IMR-90 (cell line): ENCODE data around the gene SNX5. TPM values are rescaled to one million over a fixed set of nuclear protein-coding genes. Genes with fewer than 3 reads are reported as not detected.

ENCODE experiments used
- ATAC-seq: fragments of 200-7000 bp; cut with Tn5 transposase; 2 replicates; pipeline ENCODE4 v1.9.1; 2020; ENCODE audit warnings: low read depth, mild to moderate bottlenecking, moderate library complexity
- BruUV-seq: library from RNA; stranded (reverse); fragments of 400-500 nt; replicated peaks from 2 replicates; lab custom pipeline; 2021; lab: Mats Ljungman, UMichigan
- CTCF ChIA-PET: fragments of 300-600 bp; formaldehyde crosslinking; extraction: SDS; loops from one replicate; lab custom pipeline; 2021; ENCODE audit warnings: antibody characterized with exemption; lab: Yijun Ruan, JAX
- POLR2A ChIA-PET: fragments of 300-600 bp; sonication (Branson Sonifier 250); formaldehyde crosslinking; loops from one replicate; lab custom pipeline; 2022; ENCODE audit warnings: antibody characterized with exemption; ENCODE audit not compliant: unreplicated experiment; lab: Charles Lee
- DNase-seq: peaks from one replicate; pipeline ENCODE4 v3.0.0; 2013
- H2AFZ ChIP-seq: replicated peaks from 2 replicates; pipeline ENCODE3; 2013; ENCODE audit warnings: low read length, mild to moderate bottlenecking; ENCODE audit not compliant: poor library complexity
- H2AK5ac ChIP-seq: 2 replicates; pipeline ENCODE4 v1.6.1; 2013; ENCODE audit warnings: low read depth, low read length, inconsistent platforms
- H2AK9ac ChIP-seq: replicated peaks from 2 replicates; pipeline ENCODE3; 2013; ENCODE audit warnings: mild to moderate bottlenecking, low read depth, low read length, moderate library complexity; ENCODE audit not compliant: poor library complexity
- H2BK120ac ChIP-seq: 2 replicates; pipeline ENCODE4 v1.6.1; 2013; ENCODE audit warnings: low read depth, low read length, inconsistent platforms
- H2BK15ac ChIP-seq: 3 replicates; pipeline ENCODE4 v1.6.1; 2013; ENCODE audit warnings: low read depth, low read length, inconsistent platforms
- H2BK20ac ChIP-seq: 2 replicates; pipeline ENCODE4 v1.6.1; 2013; ENCODE audit warnings: low read depth, mild to moderate bottlenecking, inconsistent platforms, low read length, moderate library complexity
- H2BK5ac ChIP-seq: 2 replicates; pipeline ENCODE4 v1.6.1; 2013; ENCODE audit warnings: mild to moderate bottlenecking, low read depth, low read length, inconsistent platforms; ENCODE audit not compliant: poor library complexity, severe bottlenecking
- H3K14ac ChIP-seq: replicated peaks from 2 replicates; pipeline ENCODE4 v1.6.1; 2013; ENCODE audit warnings: low read depth, low read length, inconsistent platforms
- H3K18ac ChIP-seq: 2 replicates; pipeline ENCODE4 v1.6.1; 2013; ENCODE audit warnings: low read depth, low read length, control low read depth
- H3K23ac ChIP-seq: 2 replicates; pipeline ENCODE4 v1.6.1; 2013; ENCODE audit warnings: low read depth, low read length, inconsistent platforms
- H3K27ac ChIP-seq: 2 replicates; pipeline ENCODE4 v1.5.1; 2013; ENCODE audit warnings: mild to moderate bottlenecking, control low read depth, low read length; ENCODE audit not compliant: insufficient read depth
- H3K27me3 ChIP-seq: 2 replicates; pipeline ENCODE4 v1.6.1; 2013; ENCODE audit warnings: low read length; ENCODE audit not compliant: control insufficient read depth, insufficient read depth
- H3K36me3 ChIP-seq: 2 replicates; pipeline ENCODE4 v1.6.1; 2013; ENCODE audit warnings: low read length, mixed read lengths; ENCODE audit not compliant: control insufficient read depth, insufficient read depth
- H3K4ac ChIP-seq: 2 replicates; pipeline ENCODE4 v1.6.1; 2013; ENCODE audit warnings: low read depth, low read length, inconsistent platforms
- H3K4me1 ChIP-seq: 2 replicates; pipeline ENCODE4 v1.6.1; 2013; ENCODE audit warnings: low read length, mixed read lengths; ENCODE audit not compliant: control insufficient read depth, insufficient read depth
- H3K4me2 ChIP-seq: 2 replicates; pipeline ENCODE4 v1.6.1; 2013; ENCODE audit warnings: low read depth, mild to moderate bottlenecking, control low read depth, low read length, moderate library complexity
- H3K4me3 ChIP-seq: 2 replicates; pipeline ENCODE4 v1.5.1; 2013; ENCODE audit warnings: low read depth, mild to moderate bottlenecking, control low read depth, low read length, moderate library complexity; ENCODE audit not compliant: insufficient read depth
- H3K56ac ChIP-seq: 2 replicates; pipeline ENCODE4 v1.6.1; 2013; ENCODE audit warnings: low read length, inconsistent platforms; ENCODE audit not compliant: insufficient read depth; ENCODE audit errors: extremely low read depth
- H3K79me1 ChIP-seq, 2 experiments: 2 replicates each; pipeline ENCODE4 v1.6.1; 2013; ENCODE audit warnings: low read length in 2 of 2, inconsistent platforms in 1 of 2, low read depth in 1 of 2
- H3K9ac ChIP-seq: 2 replicates; pipeline ENCODE4 v1.6.1; 2013; ENCODE audit warnings: low read depth, low read length, control low read depth
- H3K9me1 ChIP-seq: 2 replicates; pipeline ENCODE4 v1.6.1; 2013; ENCODE audit warnings: low read length, inconsistent platforms; ENCODE audit not compliant: insufficient read depth
- H3K9me3 ChIP-seq: 2 replicates; pipeline ENCODE4 v1.6.1; 2013; ENCODE audit warnings: low read length; ENCODE audit not compliant: control insufficient read depth, insufficient read depth
- H4K20me1 ChIP-seq: 2 replicates; pipeline ENCODE4 v1.6.1; 2013; ENCODE audit warnings: low read length, inconsistent platforms; ENCODE audit not compliant: insufficient read depth
- H4K5ac ChIP-seq: 2 replicates; pipeline ENCODE4 v1.6.1; 2013; ENCODE audit warnings: mild to moderate bottlenecking, low read depth, low read length, control low read depth
- H4K8ac ChIP-seq, 2 experiments: 2 replicates each; pipeline ENCODE4 v1.6.1; 2013; ENCODE audit warnings: low read depth in 2 of 2, low read length in 2 of 2, control low read depth in 1 of 2, inconsistent platforms in 1 of 2
- H4K91ac ChIP-seq: 2 replicates; pipeline ENCODE4 v1.6.1; 2013; ENCODE audit warnings: low read depth, low read length, inconsistent platforms; ENCODE audit not compliant: insufficient read depth
- BHLHE40 ChIP-seq: fragments of 150-350 bp; IDR thresholded peaks from 2 replicates; pipeline ENCODE4 v1.6.1; 2016; ENCODE audit warnings: mild to moderate bottlenecking, low read depth, low read length
- CEBPB ChIP-seq: IDR thresholded peaks from 2 replicates; pipeline ENCODE4 v1.6.1; 2012; ENCODE audit warnings: low read depth, low read length, improper control_type of control experiment
- CTCF ChIP-seq: conservative IDR thresholded peaks from 2 replicates; pipeline ENCODE4 v1.5.1; 2012; ENCODE audit warnings: mild to moderate bottlenecking, low read depth, low read length, improper control_type of control experiment
- ELK1 ChIP-seq: fragments of 150-350 bp; IDR thresholded peaks from 2 replicates; pipeline ENCODE4 v1.6.1; 2016; ENCODE audit warnings: low read depth, mild to moderate bottlenecking, low read length, moderate library complexity, borderline replicate concordance
- MAFK ChIP-seq: IDR thresholded peaks from 2 replicates; pipeline ENCODE4 v1.6.1; 2012; ENCODE audit warnings: low read depth, low read length, improper control_type of control experiment
- MAZ ChIP-seq: IDR thresholded peaks from 2 replicates; pipeline ENCODE4 v1.6.1; 2012; ENCODE audit warnings: low read depth, mild to moderate bottlenecking, low read length, improper control_type of control experiment, moderate library complexity, borderline replicate concordance
- MXI1 ChIP-seq: IDR thresholded peaks from 2 replicates; pipeline ENCODE4 v1.6.1; 2012; ENCODE audit warnings: low read depth, mild to moderate bottlenecking, low read length, moderate library complexity, borderline replicate concordance
- POLR2A ChIP-seq: IDR thresholded peaks from 2 replicates; pipeline ENCODE4 v1.6.1; 2012; ENCODE audit warnings: mild to moderate bottlenecking, low read depth, low read length
- RAD21 ChIP-seq: IDR thresholded peaks from 2 replicates; pipeline ENCODE4 v1.6.1; 2012; ENCODE audit warnings: low read length, improper control_type of control experiment
- RCOR1 ChIP-seq: IDR thresholded peaks from 2 replicates; pipeline ENCODE4 v1.6.1; 2012; ENCODE audit warnings: mild to moderate bottlenecking, low read length, improper control_type of control experiment; ENCODE audit not compliant: insufficient replicate concordance
- RFX5 ChIP-seq: IDR thresholded peaks from 2 replicates; pipeline ENCODE4 v1.8.0; 2012; ENCODE audit warnings: low read depth, mild to moderate bottlenecking, low read length, moderate library complexity
- USF2 ChIP-seq: fragments of 150-350 bp; IDR thresholded peaks from 2 replicates; pipeline ENCODE4 v1.6.1; 2017; ENCODE audit warnings: mild to moderate bottlenecking, antibody characterized with exemption, low read length, low read depth
- WGBS, 2 experiments: methylation state at CpG; one replicate each; pipeline versions ENCODE4 v1.1.5 to v1.1.7; 2013; ENCODE audit warnings: missing lambda C conversion rate in 2 of 2; ENCODE audit not compliant: insufficient read length in 1 of 2; ENCODE audit errors: extremely low coverage in 2 of 2; 5-methylcytosine and 5-hydroxymethylcytosine counted together
- dilution Hi-C: fragments of 300-500 bp; cut with HindIII; formaldehyde crosslinking; loops from one replicate; pipeline ENCODE4 v1.14.3; 2018; ENCODE audit warnings: low sequenced_read_pairs; ENCODE audit not compliant: unreplicated experiment
- in situ Hi-C: fragments of 300-500 bp; cut with MboI; formaldehyde crosslinking; loops from 3 replicates; pipeline ENCODE4 v1.14.3; 2019; ENCODE audit warnings: low sequenced_read_pairs, inconsistent platforms, mixed read lengths
- intact Hi-C: fragments of 100-400 bp; cut with micrococcal nuclease; formaldehyde crosslinking; loops from 2 replicates; pipeline ENCODE4 v1.10.0; 2022
- polyA plus RNA-seq, 3 experiments: library from polyadenylated mRNA; depleted of rRNA; stranded (reverse); fragments of >200 nt; gene quantifications; 2 replicates each; pipeline ENCODE4 v1.2.3, GENCODE V29; 2012; ENCODE audit warnings: low replicate concordance in 1 of 3
- total RNA-seq: library from RNA; depleted of rRNA; stranded (reverse); fragments of >200 nt; gene quantifications from 2 replicates; pipeline ENCODE4 v1.2.3, GENCODE V29; 2012

Gene SNX5
- total and polyA plus RNA-seq, 2 of the 4 experiments (the other 2 are of a cell fraction) = 65.4 to 92.8 TPM

- ChIA-PET POLR2A (interaction anchor here (0.6 to 0.8 kb wide), 3 partner anchors 20 to 410 kb away, joined by 3 read pairs; no protein-coding TSS in a partner anchor), CTCF (interaction anchor here (0.7 to 1.1 kb wide), 3 partner anchors 9 to 300 kb away, joined by 3 read pairs; no protein-coding TSS in a partner anchor)
- Histone ChIP-seq H3K4ac (peak overlapping the region; percentile 88), H2BK20ac (no peak overlapping the region), H3K23ac (peak overlapping the region; percentile 4), H4K20me1 (peaks cover 50% of the 10 kb centered on the region), H2AK5ac (peak overlapping the region; percentile 63; the same call in 1 of the 2 replicates), H2BK15ac (no peak overlapping the region), H3K79me1 (peaks cover 0 to 30% of the 10 kb centered on the region in 2 experiments; a peak in 2 of 4 replicates), H3K4me2 (peak overlapping the region; percentile 94), H3K27me3 (no peaks in the 10 kb centered on the region), H2AFZ (peak overlapping the region; percentile 95), H2AK9ac (peak overlapping the region; percentile 95), H2BK5ac (peak overlapping the region; percentile 85), H3K9ac (peak overlapping the region; percentile 81), H4K91ac (peak overlapping the region; percentile 82), H3K14ac (peak overlapping the region; percentile 88), H3K18ac (peak overlapping the region; percentile 53), H3K4me1 (peaks cover 10% of the 10 kb centered on the region), H3K9me1 (peaks cover 9% of the 10 kb centered on the region), H3K9me3 (no peaks in the 10 kb centered on the region), H3K4me3 (peak overlapping the region; percentile 83), H4K5ac (peak overlapping the region; percentile 57; the same call in 1 of the 2 replicates), H3K36me3 (peaks cover 8% of the 10 kb centered on the region), H3K27ac (peak overlapping the region; percentile 99), H4K8ac (peak overlapping the region; percentile 59 to 73; a peak in 2 of 4 replicates), H2BK120ac (peak overlapping the region; percentile 29; the same call in 1 of the 2 replicates), H3K56ac (peak overlapping the region; percentile 71)
- BruUV-seq = TSS peak; percentile 35
- TF ChIP-seq POLR2A (no peak), RAD21 (no peak), USF2 (peak; percentile 61), CEBPB (peak; percentile 40; the same call in 1 of the 2 replicates), MXI1 (0 out of 2 replicates have a peak, but pooled peaks have one; percentile 41), RFX5 (no peak), CTCF (no peak), ELK1 (no peak), MAZ (no peak), MAFK (no peak), BHLHE40 (peak; percentile 40), RCOR1 (no peak)
- in situ Hi-C loops (no loop called here), dilution Hi-C loops (no loop called here), intact Hi-C loops (no loop called here)
- WGBS, 2 experiments = 1% methylated on average over 18 of the region's 41 CpGs; no CpG with 5 or more reads in 1 of the 2 experiments
- peak; percentile 63 for DNase-seq
- ATAC-seq = peak; percentile 1
Observed at GRCh38 chr20:17967521-17968365, 851 bp downstream of the SNX5 start.
